K562 (cell line): ENCODE results near the gene NACC1. TPM values are rescaled to one million over a fixed set of nuclear protein-coding genes. Genes with fewer than 3 reads are reported as not detected.

ENCODE experiments used
- CBX1 ChIP-seq: sonication (generic); IDR thresholded peaks from 2 replicates; pipeline ENCODE4 v1.6.1; 2016; ENCODE audit warnings: antibody characterized with exemption, low read depth, mild to moderate bottlenecking
- ELF1 ChIP-seq: fragments of 200-800 bp; sonication (Bioruptor generic); IDR thresholded peaks from 2 replicates; pipeline ENCODE4 v1.6.1; 2016; ENCODE audit warnings: missing genetic modification characterization, missing compliant biosample characterization
- ETS1 ChIP-seq: conservative IDR thresholded peaks from 2 replicates; pipeline ENCODE4 v1.6.1; 2011; ENCODE audit warnings: low read depth, mild to moderate bottlenecking, low read length; ENCODE audit not compliant: control insufficient read depth
- HLTF ChIP-seq: fragments of 450-650 bp; IDR thresholded peaks from 2 replicates; pipeline ENCODE4 v1.6.1; 2016
- MEF2A ChIP-seq: IDR thresholded peaks from 2 replicates; pipeline ENCODE4 v1.6.1; 2011; ENCODE audit warnings: low read depth, mild to moderate bottlenecking, low read length, moderate library complexity; ENCODE audit not compliant: control insufficient read depth
- MLLT1 ChIP-seq, 2 experiments: fragments of 450-650 bp; IDR thresholded peaks; 2 replicates each; pipeline ENCODE4 v1.6.1; 2016
- MNT ChIP-seq, 2 experiments: fragments of 450-650 bp; conservative IDR thresholded peaks; 2 replicates each; pipeline ENCODE4 v1.6.1; 2017; ENCODE audit warnings: mild to moderate bottlenecking in 2 of 2, moderate library complexity in 2 of 2
- PATZ1 ChIP-seq: fragments of 250-450 bp; sonication (Bioruptor Pico); IDR thresholded peaks from 2 replicates; pipeline ENCODE4 v1.5.0; 2020; ENCODE audit warnings: mild to moderate bottlenecking, borderline replicate concordance
- SMAD1 ChIP-seq: fragments of 150-350 bp; IDR thresholded peaks from 2 replicates; pipeline ENCODE4 v1.6.1; 2014; ENCODE audit warnings: low read length, low read depth; ENCODE audit not compliant: partially characterized antibody
- SMAD4 ChIP-seq: fragments of 250-450 bp; sonication (Bioruptor Pico); conservative IDR thresholded peaks from 2 replicates; pipeline ENCODE4 v1.8.0; 2021; ENCODE audit warnings: inconsistent platforms, mild to moderate bottlenecking, moderate library complexity
- ZBTB49 ChIP-seq: sonication (generic); formaldehyde crosslinking; IDR thresholded peaks from 2 replicates; pipeline ENCODE4 v1.8.0; 2022; ENCODE audit warnings: missing genetic modification reagents, mild to moderate bottlenecking, borderline replicate concordance
- ZFP1 ChIP-seq: fragments of 450-650 bp; formaldehyde crosslinking; IDR thresholded peaks from 2 replicates; pipeline ENCODE4 v1.4.0; 2020; ENCODE audit warnings: mild to moderate bottlenecking, mixed read lengths
- ZNF124 ChIP-seq: sonication (generic); formaldehyde crosslinking; IDR thresholded peaks from 2 replicates; pipeline ENCODE4 v1.8.1; 2022; ENCODE audit warnings: missing genetic modification reagents
- ZNF232 ChIP-seq: sonication (generic); formaldehyde crosslinking; IDR thresholded peaks from 2 replicates; pipeline ENCODE4 v1.8.0; 2022; ENCODE audit warnings: mild to moderate bottlenecking, missing genetic modification reagents
- polyA plus RNA-seq, 8 experiments: library from polyadenylated mRNA; depleted of rRNA in 4 of 8; stranded (reverse) in 5 of 8; unstranded in 3 of 8; fragments of >200 nt; fragmentation: Nextera tagmentation in 2 of 8; fragmentation: Illumina TruSeq in 1 of 8; extraction: Ambion mirVana in 2 of 8; extraction: Trizol in 1 of 8; gene quantifications; 2 replicates each; pipeline versions ENCODE4 v1.2.1 to v1.2.3, GENCODE V29; 2011 to 2014; ENCODE audit warnings: inconsistent platforms in 1 of 8, missing spikeins in 1 of 8
- total RNA-seq, 7 experiments: library from RNA; depleted of rRNA in 6 of 7; stranded (reverse); fragments of >200 nt in 6 of 7; fragmentation: Illumina TruSeq in 2 of 7; extraction: Trizol in 2 of 7; gene quantifications; 2 replicates each; pipeline versions ENCODE4 v1.2.1 to v1.2.3, GENCODE V29; 2011 to 2021; ENCODE audit warnings: low replicate concordance in 1 of 7

NACC1 gene
- total and polyA plus RNA-seq, 9 of the 15 experiments (the other 6 are each of a cell fraction or from before 2014, with no cell fraction given): 0.04 to 96.6 (median 25.8) TPM

GRCh38 chr19:13153569-13154240, 35.6 kb downstream of the NACC1 start (continued):
- no peak for TF ChIP-seq ZBTB49 (CRISPR knock-in tag)
- no peak for TF ChIP-seq SMAD4 (CRISPR knock-in tag)
- no peak; the same call in 1 of the 2 replicates for TF ChIP-seq ZNF124 (CRISPR knock-in tag)
- TF ChIP-seq ZFP1 (CRISPR knock-in tag): no peak
- TF ChIP-seq ZNF232 (CRISPR knock-in tag): 0 out of 2 replicates have a peak, but pooled peaks have one; percentile 57
- 0 out of 2 replicates have a peak, but pooled peaks have one; percentile 44 for TF ChIP-seq ETS1
- TF ChIP-seq SMAD1: no peak
- peak; percentile 34; the same call in 1 of the 2 replicates for TF ChIP-seq CBX1
- TF ChIP-seq ELF1 (tag): no peak
- TF ChIP-seq HLTF: 0 out of 2 replicates have a peak, but pooled peaks have one; percentile 26
- TF ChIP-seq MLLT1 (IDR thresholded peaks at IDR 0.05): peak; percentile 94 to 98
- no peak for TF ChIP-seq MNT (conservative IDR thresholded peaks at IDR 0.05)
- peak; percentile 5; the same call in 1 of the 2 replicates for TF ChIP-seq MEF2A
- TF ChIP-seq PATZ1 (CRISPR knock-in tag): no peak
